Central memory CD4-positive, alpha-beta T cell (primary cell): Measurements from ENCODE around the gene EXOC2.

Experiments used
- DNase-seq: peaks from one replicate; pipeline ENCODE4 v3.0.0; 2022

Gene EXOC2

GRCh38 chr6:518218-518617, 174.7 kb downstream of the EXOC2 start:
- no peak for DNase-seq

GRCh38 chr6:516213-516612, 176.7 kb downstream of the EXOC2 start:
- no peak for DNase-seq

- DNase-seq = no peak
These were observed 177.7 kb downstream of the EXOC2 start for GRCh38 chr6:515267-515666.

- no peak for DNase-seq
These were observed 178.5 kb downstream of the EXOC2 start for GRCh38 chr6:514396-514978.

- no peak for DNase-seq
These were observed 179.0 kb downstream of the EXOC2 start for GRCh38 chr6:513961-514360.

GRCh38 chr6:513058-513457, 179.9 kb downstream of the EXOC2 start:
- no peak for DNase-seq

GRCh38 chr6:511488-512137, 181.3 kb downstream of the EXOC2 start:
- no peak for DNase-seq

GRCh38 chr6:509676-510075, 183.3 kb downstream of the EXOC2 start:
- DNase-seq = no peak

- DNase-seq = no peak
These were observed 184.3 kb downstream of the EXOC2 start for GRCh38 chr6:508614-509013.

- no peak for DNase-seq
These were observed 184.9 kb downstream of the EXOC2 start for GRCh38 chr6:508006-508405.

GRCh38 chr6:506920-507622, 185.9 kb downstream of the EXOC2 start:
- DNase-seq = no peak

GRCh38 chr6:506508-506907, 186.4 kb downstream of the EXOC2 start:
- DNase-seq = no peak

GRCh38 chr6:505374-505773, 187.6 kb downstream of the EXOC2 start:
- DNase-seq = no peak

- DNase-seq = no peak
These were observed 188.4 kb downstream of the EXOC2 start for GRCh38 chr6:504446-504980.

- DNase-seq = no peak
These were observed 189.2 kb downstream of the EXOC2 start for GRCh38 chr6:503610-504362.

GRCh38 chr6:502761-503160, 190.2 kb downstream of the EXOC2 start:
- DNase-seq = no peak

- DNase-seq = peak; percentile 42
These were observed 190.9 kb downstream of the EXOC2 start for GRCh38 chr6:501891-502601.

- peak; percentile 21 for DNase-seq
These were observed 193.3 kb downstream of the EXOC2 start for GRCh38 chr6:499617-500016.

GRCh38 chr6:498795-499231, 194.1 kb downstream of the EXOC2 start:
- peak; percentile 25 for DNase-seq

- DNase-seq = no peak
These were observed 195.7 kb downstream of the EXOC2 start for GRCh38 chr6:497258-497657.

- DNase-seq = no peak
These were observed 196.3 kb downstream of the EXOC2 start for GRCh38 chr6:496649-497048.

GRCh38 chr6:494394-494793, 198.5 kb downstream of the EXOC2 start:
- no peak for DNase-seq

- no peak for DNase-seq
These were observed 199.1 kb downstream of the EXOC2 start for GRCh38 chr6:493840-494239.
